NCI-H748 treated with DMSO at 0.1 percent for 48 hours (cell line): ENCODE data around the gene CDH13.

Experiments used
- DNase-seq: peaks from one replicate; lab custom pipeline; 2025; lab: John Stamatoyannopoulos, UW

CDH13 gene

DNA sequence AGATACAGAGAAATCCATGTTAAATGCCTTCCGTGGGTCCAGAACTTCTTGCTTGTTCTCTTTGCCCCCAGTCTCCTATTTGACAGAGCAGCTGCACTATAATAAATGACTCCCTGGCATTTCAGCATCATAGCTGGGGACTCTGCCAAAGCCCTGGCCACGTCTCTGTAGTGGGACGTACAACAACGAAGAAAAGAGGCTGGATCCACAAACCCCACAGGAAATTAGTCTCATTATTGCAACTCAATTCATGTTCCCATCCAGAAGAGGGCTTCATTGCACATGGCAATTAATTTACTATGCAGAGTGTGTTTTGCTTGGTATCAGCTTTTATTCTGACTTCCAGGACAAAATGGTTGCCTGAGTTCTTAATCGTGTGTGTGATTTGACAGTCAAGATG is 121.3 kb downstream of the CDH13 start:
- no peak for DNase-seq

DNA sequence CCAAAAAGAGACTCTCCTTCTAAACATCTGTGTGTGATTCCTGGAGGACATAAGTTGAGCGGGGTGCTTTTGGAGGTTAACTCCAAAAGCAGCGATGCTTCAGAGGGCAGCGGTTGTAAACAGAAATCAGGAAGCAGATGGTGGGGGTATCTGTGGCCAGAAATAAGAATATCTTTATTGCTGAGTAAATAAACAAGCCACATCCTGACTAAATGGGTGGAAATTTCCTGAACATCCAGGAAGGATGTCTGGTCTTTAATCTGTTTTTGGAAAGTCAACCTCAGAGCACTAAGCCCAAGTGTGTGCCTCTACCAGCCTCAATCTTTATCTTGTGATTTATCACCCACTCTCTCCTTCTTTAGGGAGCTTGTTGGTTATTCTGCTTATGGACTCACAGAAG is 123.3 kb downstream of the CDH13 start:
- DNase-seq, result no peak

DNA sequence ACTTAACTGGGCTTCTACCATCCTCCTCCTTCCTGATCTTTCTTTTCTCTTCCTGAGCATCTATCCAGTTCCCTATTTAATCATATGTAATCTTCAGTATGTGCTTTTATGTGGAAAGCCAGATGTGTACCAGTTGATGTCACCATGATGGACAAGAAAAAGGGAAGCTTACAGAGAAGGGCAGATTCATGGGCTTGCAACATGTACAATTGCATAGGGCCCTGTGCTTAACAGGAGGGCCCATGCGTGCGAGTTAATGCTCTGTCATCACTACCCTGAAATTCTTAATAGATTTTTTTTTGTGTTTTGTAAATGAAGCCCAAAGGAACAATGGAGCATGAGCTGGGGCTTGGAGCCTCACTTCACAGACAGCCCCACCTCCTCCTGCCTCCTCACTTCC is 124.3 kb downstream of the CDH13 start:
- DNase-seq, result no peak

DNA sequence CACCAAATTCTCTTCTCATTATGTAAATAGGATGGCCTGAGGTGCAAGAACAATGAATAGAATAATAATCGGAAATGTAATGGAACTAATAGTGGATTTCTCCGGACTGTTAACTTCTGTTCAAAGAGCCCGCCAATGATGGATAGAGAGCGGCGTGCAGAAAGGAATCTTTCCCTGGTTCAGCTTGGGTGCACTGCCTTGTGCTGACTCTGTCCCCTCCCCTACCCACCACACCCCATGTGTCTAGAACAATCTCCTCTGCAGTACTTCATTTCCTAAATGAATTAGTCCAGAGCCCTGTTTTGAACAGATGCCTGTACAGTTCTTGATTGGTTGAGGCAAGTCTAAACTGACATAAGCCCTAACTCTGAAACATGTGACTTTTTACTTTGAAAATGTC is 125.4 kb downstream of the CDH13 start:
- no peak for DNase-seq

DNA sequence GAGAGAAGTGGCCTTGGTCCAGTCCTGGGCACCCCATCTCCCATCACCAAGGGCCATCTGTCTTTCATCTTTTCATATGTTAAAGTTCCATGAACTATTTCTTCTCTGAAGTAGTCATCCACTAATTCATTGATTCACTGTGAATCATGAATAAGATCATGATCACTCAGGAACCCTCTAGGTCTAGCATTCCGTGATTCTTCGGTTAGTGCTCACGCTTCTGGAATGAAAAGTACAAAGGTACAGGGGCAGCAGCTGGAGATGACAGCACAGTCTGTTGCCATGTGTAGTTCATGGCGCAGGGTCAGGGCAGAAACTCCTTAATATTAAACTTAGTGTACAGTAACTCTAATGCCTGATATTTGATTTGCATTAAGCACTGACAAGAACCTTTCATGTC is 127.1 kb downstream of the CDH13 start:
- no peak for DNase-seq

DNA sequence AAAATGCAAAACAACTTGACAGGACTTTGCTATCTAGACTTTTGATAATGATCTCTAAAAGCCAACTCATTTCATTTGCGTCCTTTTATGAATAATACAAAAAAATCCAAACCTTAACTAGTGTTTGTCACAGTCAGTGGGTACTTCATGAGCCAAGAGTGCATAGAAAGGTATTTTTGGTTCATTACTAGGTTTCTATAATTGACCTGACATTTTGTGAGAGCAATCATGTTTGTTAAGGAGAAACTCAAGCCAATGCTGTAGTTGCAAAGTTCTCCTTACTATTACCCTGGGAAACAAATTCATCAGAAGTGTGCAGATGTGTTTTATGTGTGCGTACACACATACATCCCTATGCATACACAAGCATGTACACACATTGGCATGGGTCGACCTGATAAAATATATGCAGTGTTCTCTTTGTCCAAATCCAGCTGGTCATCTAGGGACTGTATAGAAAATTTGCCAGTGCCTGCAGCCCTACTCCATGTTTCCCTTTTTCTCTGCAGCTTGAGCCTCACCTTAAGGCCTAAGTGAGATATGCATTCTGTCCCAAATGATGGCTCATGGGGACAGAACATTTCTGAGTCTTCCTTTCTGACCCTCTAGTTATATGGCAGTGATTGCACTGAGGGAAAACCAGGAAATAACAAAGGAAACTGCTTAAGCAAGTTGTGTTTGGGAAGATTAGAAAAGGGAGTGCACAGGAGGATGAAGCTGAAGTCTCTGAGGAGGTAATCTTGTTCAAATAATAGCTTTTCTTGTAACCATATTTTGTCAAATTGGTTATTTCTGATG is 128.1 kb downstream of the CDH13 start:
- no peak for DNase-seq

DNA sequence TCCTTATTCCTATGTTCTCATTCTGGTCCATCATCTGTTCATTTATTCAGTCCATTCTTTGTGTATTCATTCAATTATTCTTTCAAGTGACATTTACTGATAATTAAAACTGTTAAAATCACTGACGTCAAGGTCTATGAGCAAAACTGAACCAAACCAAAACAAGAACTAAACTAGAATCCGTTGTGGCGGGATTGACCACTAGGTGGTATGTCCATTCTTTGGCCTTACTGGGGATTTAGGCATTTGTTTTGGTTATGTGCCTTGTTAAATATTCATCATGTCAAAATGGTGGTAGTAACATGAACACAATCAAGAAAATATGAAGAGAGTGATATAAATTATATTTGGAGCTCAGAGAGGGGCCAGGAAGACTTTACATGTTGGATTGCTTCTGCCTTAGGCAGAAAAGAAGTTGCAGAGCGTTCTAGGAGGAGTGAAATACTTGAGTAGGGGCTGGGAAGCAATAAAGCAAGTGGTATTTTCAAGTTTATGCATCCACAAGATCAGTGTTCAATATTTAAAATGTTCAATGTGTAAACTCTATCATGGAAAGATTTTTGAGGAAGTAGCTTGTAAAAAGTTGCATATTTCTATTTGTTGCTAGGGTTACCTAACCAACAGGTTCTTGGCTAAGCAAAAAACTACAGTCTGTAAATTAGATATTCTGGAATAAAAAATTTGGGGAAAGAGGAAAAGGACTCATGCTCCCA is 129.0 kb downstream of the CDH13 start:
- no peak for DNase-seq

DNA sequence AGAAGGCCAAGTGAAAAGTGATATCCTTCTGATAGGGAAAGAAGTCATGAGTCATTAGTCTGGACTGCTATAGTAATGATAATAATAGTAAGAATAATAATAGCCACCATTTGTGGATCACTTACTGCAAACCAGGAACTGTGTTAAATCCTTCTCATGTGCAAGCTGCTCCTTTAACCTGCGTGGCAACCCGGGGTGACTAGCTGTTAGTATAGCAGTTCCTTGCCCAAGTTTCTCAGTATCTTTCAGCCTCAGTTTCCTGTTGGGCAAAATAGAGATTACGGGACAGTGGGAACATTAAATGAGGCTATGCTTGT is 129.5 kb downstream of the CDH13 start:
- DNase-seq, result no peak

DNA sequence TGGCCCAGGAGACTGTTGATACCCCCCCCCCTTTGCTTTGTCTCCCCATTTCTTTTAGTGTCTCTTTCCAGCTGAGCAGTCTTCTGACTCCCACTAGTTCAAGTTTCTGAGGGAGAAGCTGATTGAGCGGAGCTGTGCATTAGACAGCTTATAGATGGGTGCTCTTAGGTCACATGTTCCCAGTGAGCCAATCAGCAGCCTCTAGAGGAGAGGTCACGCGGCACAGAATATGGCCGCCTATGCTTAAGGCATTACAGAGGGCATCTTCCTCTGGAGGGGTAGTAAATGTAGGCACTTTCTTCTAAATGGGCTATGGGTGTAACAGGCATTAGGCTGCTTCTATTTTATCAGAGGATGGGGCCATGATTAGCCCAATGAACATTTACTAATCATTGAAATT is 131.6 kb downstream of the CDH13 start:
- DNase-seq, result no peak

DNA sequence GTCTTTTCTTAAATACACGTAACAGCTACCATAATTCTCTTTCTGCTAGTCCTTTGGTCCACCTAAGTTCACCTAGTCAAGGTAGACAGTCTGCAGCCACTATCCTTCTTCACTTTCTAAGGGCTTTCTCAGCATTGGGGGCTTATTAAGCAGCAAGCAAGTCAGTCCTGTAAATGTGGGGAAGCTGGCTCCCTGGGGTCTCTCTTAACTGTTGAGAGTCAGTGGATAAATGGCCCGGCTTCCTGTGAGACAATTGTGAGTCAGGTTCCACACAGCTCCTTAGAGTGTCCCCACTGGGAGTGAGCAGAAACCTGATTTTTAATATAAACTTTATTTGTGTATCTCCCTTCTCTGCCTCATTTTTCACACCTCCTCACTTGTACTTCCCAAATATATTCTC is 132.1 kb downstream of the CDH13 start:
- DNase-seq, result no peak

DNA sequence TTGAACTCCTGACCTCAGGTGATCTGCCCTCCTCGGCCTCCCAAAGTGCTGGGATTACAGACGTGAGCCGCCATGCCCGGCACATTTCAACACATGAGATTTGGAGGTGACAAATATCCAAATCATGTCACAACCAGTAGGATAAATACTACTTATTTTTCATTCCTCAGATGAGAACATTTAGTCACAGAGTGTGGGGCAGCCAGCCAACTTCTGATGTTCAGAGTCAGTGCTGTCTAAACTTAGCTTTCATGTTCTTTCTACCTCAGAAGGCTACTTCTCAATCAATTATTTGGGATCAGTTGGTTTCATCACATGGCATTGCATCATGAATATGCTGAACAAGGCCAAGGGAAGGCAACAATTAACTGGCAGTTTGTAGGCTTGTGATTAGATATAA is 134.5 kb downstream of the CDH13 start:
- DNase-seq, result no peak

DNA sequence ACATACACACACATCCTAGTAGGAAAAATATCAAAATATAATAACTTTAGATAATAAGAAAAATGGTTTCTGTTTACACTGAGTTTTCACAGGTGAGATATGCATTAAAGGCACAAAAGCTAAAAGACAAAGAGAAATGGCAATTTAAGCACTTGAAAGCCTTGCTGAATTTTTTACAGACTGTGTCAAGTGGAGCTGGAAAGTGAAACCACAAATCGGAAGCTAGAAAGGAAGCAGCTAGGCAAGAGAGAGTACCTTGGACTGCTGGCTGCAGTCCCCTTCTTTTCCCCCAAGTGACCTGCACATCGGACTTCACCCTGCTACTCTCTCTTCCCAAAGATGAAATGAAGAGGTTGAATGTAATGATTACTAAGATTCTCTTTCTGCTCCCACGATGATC is 135.1 kb downstream of the CDH13 start:
- no peak for DNase-seq

DNA sequence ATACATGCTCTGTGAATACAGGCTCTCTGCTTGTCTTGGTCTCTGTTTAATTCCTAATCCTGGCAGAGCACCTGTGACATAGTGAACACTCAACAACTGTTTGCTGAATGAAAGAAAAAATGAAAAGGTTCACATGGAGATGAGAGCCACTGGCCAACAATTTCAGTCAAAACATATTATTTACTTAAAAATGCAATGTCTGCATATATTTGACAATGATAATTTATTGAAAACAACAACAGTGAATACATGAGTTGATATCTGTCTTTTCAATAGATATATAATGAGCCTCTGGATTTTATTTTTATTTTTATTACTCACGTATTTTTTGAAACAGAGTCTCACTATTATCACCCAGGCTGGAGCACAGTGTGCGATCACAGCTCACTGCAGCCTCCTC is 136.6 kb downstream of the CDH13 start:
- DNase-seq, result no peak

DNA sequence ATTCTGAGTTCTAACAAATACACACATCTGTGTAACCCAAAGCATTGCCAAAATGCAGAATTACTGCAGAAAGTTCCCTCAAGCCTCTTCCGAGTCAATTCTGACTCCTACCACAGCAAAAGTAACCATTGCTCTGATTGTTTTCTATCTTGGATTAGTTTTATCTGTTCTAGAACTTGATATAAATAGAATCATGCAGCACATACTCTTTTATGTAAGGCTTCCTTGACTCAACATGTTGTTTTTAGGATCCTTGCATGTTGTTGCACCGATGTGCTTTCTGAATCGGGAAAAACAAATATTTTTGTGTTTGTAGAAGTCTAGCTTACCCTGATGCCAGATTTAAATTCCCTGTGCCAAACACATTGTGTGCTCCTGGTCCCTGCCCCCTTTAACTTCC is 140.4 kb downstream of the CDH13 start:
- no peak for DNase-seq

DNA sequence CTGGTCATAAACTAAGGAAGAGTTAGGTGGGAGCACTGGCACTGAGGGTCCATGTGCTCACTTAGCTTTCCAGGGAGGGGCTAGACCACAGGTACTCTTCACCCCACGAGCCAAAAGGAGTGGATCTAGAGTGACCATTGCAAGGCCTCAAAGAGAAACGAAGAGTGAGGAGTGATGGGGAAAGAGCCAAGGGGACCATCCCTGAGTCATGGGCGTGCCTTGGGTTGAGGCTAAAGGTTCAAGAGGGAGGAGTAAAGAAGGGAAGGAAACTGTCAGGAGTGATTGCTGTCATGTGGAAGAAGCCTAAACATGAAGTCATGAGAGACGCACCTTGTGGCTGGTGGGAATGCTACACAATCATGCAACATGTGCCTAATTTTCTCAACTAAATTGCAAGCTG is 141.0 kb downstream of the CDH13 start:
- no peak for DNase-seq

DNA sequence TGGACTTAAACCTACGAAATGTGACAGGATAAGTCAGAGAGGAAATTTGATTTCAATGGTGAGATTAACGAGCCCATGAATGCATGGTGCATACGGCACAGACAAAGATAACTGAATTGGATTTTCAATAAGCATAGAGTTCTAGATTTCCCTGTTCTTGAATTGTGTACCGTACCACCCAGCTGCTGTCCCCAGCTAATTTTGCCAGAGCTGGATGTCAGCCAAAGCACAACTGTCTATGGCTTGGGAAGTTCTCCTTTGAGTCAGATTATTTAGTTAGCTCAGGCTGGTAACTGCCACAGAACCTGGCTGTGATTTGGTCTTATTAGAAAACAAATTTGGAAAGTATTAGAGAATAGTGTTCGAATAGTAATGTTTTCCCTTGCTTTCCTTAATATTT is 143.1 kb downstream of the CDH13 start:
- no peak for DNase-seq

DNA sequence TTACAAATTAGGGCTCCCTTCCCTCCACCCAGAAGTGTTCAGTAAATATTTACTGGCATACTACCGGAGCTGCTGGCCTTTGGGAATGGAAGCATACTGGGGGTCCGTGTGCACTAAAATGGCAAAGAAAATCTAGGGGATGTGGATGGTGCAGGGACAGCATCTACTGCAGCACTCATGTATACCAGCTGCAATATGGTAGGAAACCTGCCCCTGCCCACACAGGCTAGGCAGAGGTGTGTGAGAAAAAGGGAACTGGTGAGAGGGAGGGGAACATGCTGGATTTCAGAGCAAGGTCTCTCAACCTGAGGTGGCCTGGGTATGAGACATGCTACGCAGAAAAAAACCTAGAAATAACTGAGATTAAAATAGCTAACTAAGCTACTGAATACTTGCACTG is 145.4 kb downstream of the CDH13 start:
- DNase-seq, result no peak

DNA sequence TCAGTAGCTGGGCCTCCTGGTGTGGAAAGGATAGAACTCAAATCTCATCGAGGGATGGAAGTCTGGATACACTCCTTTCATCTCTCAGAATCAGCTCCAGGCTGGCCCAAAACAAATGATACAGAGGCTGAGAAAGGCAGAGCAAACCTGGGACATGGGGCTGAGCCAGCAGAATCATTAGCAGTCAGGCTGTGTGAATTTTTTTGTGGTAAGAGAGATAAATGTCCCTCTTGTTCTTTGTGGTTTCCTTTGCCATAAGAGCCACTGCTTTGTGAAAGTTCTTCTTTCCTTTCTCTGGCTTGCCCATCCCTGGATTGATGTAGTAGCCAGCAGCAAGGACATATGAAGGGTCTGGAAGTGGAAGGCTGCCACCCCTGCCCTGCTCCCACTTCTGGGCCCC is 146.2 kb downstream of the CDH13 start:
- no peak for DNase-seq

DNA sequence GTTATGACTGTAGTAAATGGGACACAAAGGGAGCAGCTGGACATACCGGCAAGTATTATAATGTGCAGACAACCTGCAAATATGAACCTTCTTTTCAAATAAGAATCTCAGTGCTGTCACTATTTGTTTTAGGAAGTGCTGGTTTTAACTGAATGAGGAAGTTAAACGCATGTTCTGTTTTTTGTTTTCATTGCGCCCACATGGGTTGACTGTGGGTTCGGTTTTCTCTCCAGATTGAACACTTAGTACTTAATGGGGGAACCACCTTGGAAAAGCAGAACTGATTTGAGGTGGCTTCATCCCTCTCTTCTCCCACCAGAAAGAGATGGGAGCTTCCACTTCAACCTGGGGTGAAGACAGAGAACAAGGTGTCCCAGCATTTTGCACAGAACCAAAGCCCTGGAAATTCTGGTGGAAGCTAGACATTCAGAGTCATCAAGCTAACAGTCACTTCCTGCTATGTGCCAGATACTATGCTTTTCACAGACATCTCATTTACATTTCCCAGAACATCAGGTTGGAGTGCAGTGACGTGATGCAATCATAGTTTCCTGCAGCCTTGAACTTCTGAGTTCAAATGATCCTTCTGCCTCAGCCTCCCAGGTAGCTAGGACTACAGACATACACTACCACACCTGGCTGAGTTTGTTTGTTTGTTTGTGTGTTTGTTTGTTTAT is 149.8 kb downstream of the CDH13 start:
- DNase-seq, result no peak

DNA sequence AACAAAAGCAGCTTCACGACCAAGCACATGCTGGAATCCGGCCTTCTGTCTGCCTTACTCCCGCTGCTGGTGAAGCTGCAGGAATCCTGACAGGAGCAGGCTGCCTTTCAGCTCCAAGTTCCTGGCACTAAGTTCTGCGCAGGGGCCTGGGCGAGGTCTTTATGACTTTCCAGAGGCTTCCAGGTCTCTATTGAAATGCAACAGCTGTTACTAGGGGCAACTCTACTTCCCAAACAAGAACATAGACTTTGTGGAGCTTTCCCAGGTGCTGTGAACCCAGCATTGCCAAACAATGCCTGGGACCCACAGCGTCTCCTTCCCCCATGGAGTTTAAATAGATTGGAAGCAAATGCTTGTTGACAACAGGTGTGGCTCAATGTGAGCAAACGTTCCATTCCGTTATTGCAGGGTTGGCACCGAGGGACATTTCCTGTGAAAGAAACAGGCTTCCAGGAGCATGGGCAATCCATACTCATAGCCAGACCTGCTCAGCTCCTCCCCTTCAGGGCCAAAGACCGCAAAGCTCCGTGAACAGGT is 156.0 kb downstream of the CDH13 start:
- DNase-seq, result peak; percentile 51

DNA sequence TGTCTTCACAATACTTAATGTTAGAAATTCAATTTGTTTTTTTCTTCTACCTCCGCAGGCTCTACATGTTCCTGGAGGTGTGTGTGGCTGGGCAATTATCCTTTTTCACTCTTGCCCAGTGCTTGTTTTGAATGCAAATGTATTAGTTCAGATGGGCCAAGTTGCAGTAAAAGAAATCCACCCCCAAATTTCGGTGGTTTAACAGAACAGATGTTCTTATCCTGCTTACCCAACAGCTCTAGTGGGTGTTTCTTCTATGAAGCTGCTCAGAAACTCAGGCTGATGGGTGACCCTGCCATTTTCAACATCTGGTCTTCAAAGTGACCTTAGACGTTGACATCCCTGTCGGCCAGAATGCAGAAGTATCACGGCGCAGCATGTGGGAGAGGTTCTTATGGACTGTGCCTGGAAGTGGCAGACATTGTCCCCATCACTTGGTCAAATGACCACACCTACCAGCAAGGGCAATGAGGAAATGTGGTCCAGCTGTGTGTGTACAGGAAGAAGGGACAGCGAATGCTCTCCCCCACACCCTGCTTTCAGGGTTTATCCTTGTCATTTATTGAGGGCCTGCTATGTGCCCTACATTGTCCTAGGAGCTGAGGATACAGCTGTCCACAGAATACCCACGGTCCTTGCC is 157.3 kb downstream of the CDH13 start:
- no peak for DNase-seq

DNA sequence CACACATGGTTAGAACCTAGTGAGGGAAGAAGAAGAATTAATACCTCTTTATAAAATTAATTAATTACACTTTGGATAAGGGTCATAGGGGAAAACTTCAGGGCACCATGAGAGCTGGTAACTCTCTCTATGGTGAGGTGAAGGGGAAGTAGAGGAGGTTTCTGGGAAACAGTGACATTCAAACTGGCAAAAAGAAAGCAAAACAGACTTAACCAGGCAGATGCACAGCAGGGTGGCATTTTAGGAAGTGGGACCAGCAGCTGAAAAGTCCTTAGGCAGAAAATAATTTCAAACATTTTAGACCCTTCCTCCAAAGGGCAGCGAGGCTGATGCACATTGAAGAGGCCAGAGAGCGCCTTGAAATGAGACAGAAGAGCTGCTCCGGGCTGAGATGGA is 157.8 kb downstream of the CDH13 start:
- DNase-seq, result no peak

DNA sequence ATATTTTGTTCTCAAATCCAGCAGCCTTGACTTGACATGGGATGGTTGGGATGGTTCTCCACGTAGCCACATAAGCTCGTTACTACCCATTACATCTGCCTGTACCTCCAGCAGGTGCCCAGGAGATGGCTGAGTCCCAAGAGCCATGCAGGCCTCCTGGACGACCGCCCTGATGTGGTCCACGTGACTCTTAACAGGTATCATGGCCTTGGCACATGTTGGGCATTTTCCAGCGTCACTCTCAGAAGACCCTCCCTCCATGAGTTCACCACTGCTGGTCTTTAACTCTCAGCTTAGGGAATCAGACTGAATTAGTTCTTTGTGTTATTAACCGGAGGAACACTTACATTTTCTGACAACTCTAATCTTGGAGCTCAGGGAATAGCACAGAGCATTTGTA is 161.5 kb downstream of the CDH13 start:
- DNase-seq, result no peak
